Activated B cell treated with CpG ODN at 0.5 μM for 24 hours (primary cell): Measurements from ENCODE around the gene ALDH18A1. TPM values are rescaled to one million over a fixed set of nuclear protein-coding genes. Genes with fewer than 3 reads are reported as not detected.
"Not testable (repeated sequence)": the region's sequence is repeated elsewhere in the genome, so short reads cannot be mapped to it uniquely, and the experiment has no call there.

Experiments
- ATAC-seq: fragments of 200-7000 bp; cut with Tn5 transposase; one replicate; pipeline ENCODE4 v1.10.0; 2021; ENCODE audit warnings: low read depth, mild to moderate bottlenecking, moderate library complexity
- CTCF ChIA-PET: fragments of 350-600 bp; sonication (Branson Sonifier 250); formaldehyde crosslinking; loops from one replicate; lab custom pipeline; 2021; ENCODE audit warnings: antibody characterized with exemption; lab: Charles Lee
- POLR2A ChIA-PET: fragments of 350-600 bp; sonication (Branson Sonifier 250); formaldehyde crosslinking; loops from one replicate; lab custom pipeline; 2021; ENCODE audit warnings: antibody characterized with exemption; lab: Charles Lee
- DNase-seq: peaks from one replicate; pipeline ENCODE4 v3.0.0; 2022
- H3K27ac Mint-ChIP-seq: one replicate; pipeline ENCODE4 v1.8.0; 2020; ENCODE audit warnings: mixed read lengths
- H3K27me3 Mint-ChIP-seq: one replicate; pipeline ENCODE4 v1.8.0; 2021; ENCODE audit warnings: mixed read lengths
- H3K36me3 Mint-ChIP-seq: one replicate; pipeline ENCODE4 v1.8.0; 2021; ENCODE audit warnings: low read depth, mixed read lengths
- H3K4me1 Mint-ChIP-seq: one replicate; pipeline ENCODE4 v1.8.0; 2021; ENCODE audit warnings: mixed read lengths
- H3K4me3 Mint-ChIP-seq: one replicate; pipeline ENCODE4 v1.8.0; 2020; ENCODE audit warnings: mild to moderate bottlenecking, mixed read lengths
- H3K9me3 Mint-ChIP-seq: one replicate; pipeline ENCODE4 v1.8.0; 2020; ENCODE audit warnings: mixed read lengths
- CTCF ChIP-seq: fragments of 200-600 bp; IDR thresholded peaks from one replicate; pipeline ENCODE4 v1.8.0; 2022; ENCODE audit warnings: antibody characterized with exemption, mild to moderate bottlenecking
- intact Hi-C: fragments of 100-400 bp; cut with micrococcal nuclease; formaldehyde crosslinking; loops from one replicate; pipeline ENCODE4 v1.15.1; 2024
- total RNA-seq: library from RNA; stranded (reverse); gene quantifications from 2 replicates; pipeline ENCODE4 v1.2.3, GENCODE V29; 2022

The ALDH18A1 gene
- total RNA-seq, 1 donor from 2014 or later = 45.9 TPM

GRCh38 chr10:95628786-95629185, 27.7 kb downstream of the ALDH18A1 start:
- TF ChIP-seq CTCF = no peak
- Mint-ChIP-seq H3K27ac (no peak overlapping the region), H3K27me3 (no peaks in the 10 kb centered on the region), H3K4me3 (no peak overlapping the region), H3K36me3 (peaks cover 87% of the 10 kb centered on the region), H3K9me3 (no peaks in the 10 kb centered on the region), H3K4me1 (no peaks in the 10 kb centered on the region)
- DNase-seq (no peak), ATAC-seq (no peak)
- ChIA-PET POLR2A (no interaction called here), CTCF (no interaction called here)
- intact Hi-C loops = loop anchor here (5.0 kb wide), 1 partner anchor 239 kb away; no protein-coding TSS in a partner anchor

GRCh38 chr10:95626500-95626899, 30.0 kb downstream of the ALDH18A1 start:
- no peaks in the 10 kb centered on the region for H3K4me1 Mint-ChIP-seq
- intact Hi-C loops = loop anchor here (5.0 kb wide), 1 partner anchor 241 kb away; no protein-coding TSS in a partner anchor
- ChIA-PET POLR2A (no interaction called here), CTCF (no interaction called here)
- TF ChIP-seq CTCF = no peak
- no peak for ATAC-seq
- no peaks in the 10 kb centered on the region for H3K9me3 Mint-ChIP-seq
- H3K27ac Mint-ChIP-seq = no peak overlapping the region
- H3K27me3 Mint-ChIP-seq = no peaks in the 10 kb centered on the region
- DNase-seq = no peak
- H3K4me3 Mint-ChIP-seq = no peak overlapping the region
- H3K36me3 Mint-ChIP-seq = peaks cover 74% of the 10 kb centered on the region

- CTCF ChIA-PET, H3K27ac Mint-ChIP-seq, intact Hi-C loops, ATAC-seq, DNase-seq, H3K27me3 Mint-ChIP-seq, H3K4me3 Mint-ChIP-seq, H3K9me3 Mint-ChIP-seq, H3K4me1 Mint-ChIP-seq, POLR2A ChIA-PET: not testable (repeated sequence)
- H3K36me3 Mint-ChIP-seq = peaks cover 80% of the 10 kb centered on the region
These were observed 36.1 kb downstream of the ALDH18A1 start for GRCh38 chr10:95620415-95620814.

GRCh38 chr10:95618101-95618500, 38.4 kb downstream of the ALDH18A1 start:
- Mint-ChIP-seq H3K9me3 (no peaks in the 10 kb centered on the region), H3K4me3 (no peak overlapping the region), H3K27ac (no peak overlapping the region), H3K4me1 (no peaks in the 10 kb centered on the region), H3K27me3 (no peaks in the 10 kb centered on the region), H3K36me3 (peaks cover 86% of the 10 kb centered on the region)
- ATAC-seq = no peak
- intact Hi-C loops = no loop called here
- no peak for DNase-seq
- TF ChIP-seq CTCF = no peak
- ChIA-PET POLR2A (no interaction called here), CTCF (no interaction called here)

- no peak for TF ChIP-seq CTCF
- H3K27ac Mint-ChIP-seq = no peak overlapping the region
- ATAC-seq (no peak), DNase-seq (no peak)
- ChIA-PET POLR2A (no interaction called here), CTCF (no interaction called here)
- peaks cover 96% of the 10 kb centered on the region for H3K36me3 Mint-ChIP-seq
- H3K4me3 Mint-ChIP-seq = no peak overlapping the region
- H3K4me1 Mint-ChIP-seq = no peaks in the 10 kb centered on the region
- intact Hi-C loops = no loop called here
- no peaks in the 10 kb centered on the region for H3K9me3 Mint-ChIP-seq
- H3K27me3 Mint-ChIP-seq = no peaks in the 10 kb centered on the region
These were observed 40.1 kb downstream of the ALDH18A1 start for GRCh38 chr10:95616446-95616845.

- ATAC-seq (no peak), DNase-seq (no peak)
- Mint-ChIP-seq H3K27me3 (no peaks in the 10 kb centered on the region), H3K4me3 (no peak overlapping the region), H3K9me3 (no peaks in the 10 kb centered on the region), H3K27ac (no peak overlapping the region), H3K36me3 (peaks cover 98% of the 10 kb centered on the region), H3K4me1 (no peaks in the 10 kb centered on the region)
- ChIA-PET CTCF (interaction anchor here (0.5 kb wide), 1 partner anchor 183 kb away, joined by 3 read pairs; no protein-coding TSS in a partner anchor), POLR2A (no interaction called here)
- no peak for TF ChIP-seq CTCF
- intact Hi-C loops = no loop called here
These were observed 43.2 kb downstream of the ALDH18A1 start for GRCh38 chr10:95613330-95613729.
